GM21529 (cell line): ENCODE data around the gene DPP6.
A peak's percentile ranks its signal among the peaks of the same experiment; 100 is the strongest.

Source experiments
- ATAC-seq: cut with Tn5 transposase; IDR thresholded peaks from one replicate; pipeline ENCODE4 v1.9.1; 2021; ENCODE audit not compliant: unreplicated experiment

Gene DPP6

GRCh38 chr7:154789404-154789803, 737.2 kb downstream of the DPP6 start:
- ATAC-seq, result no peak

- ATAC-seq, result no peak
Observed at GRCh38 chr7:154791611-154792010, 739.4 kb downstream of the DPP6 start.

- ATAC-seq, result no peak
Observed at GRCh38 chr7:154792436-154793055, 740.3 kb downstream of the DPP6 start.

GRCh38 chr7:154794147-154794780, 742.1 kb downstream of the DPP6 start:
- no peak for ATAC-seq

- no peak for ATAC-seq
Observed at GRCh38 chr7:154795014-154795413, 742.8 kb downstream of the DPP6 start.

- ATAC-seq, result no peak
Observed at GRCh38 chr7:154795437-154795836, 743.2 kb downstream of the DPP6 start.

GRCh38 chr7:154804449-154804848, 752.3 kb downstream of the DPP6 start:
- ATAC-seq, result no peak

GRCh38 chr7:154812027-154812426, 759.8 kb downstream of the DPP6 start:
- ATAC-seq, result no peak

GRCh38 chr7:154817224-154817896, 765.2 kb downstream of the DPP6 start:
- no peak for ATAC-seq

- ATAC-seq, result no peak
Observed at GRCh38 chr7:154827007-154827406, 774.8 kb downstream of the DPP6 start.

GRCh38 chr7:154832557-154833138, 780.5 kb downstream of the DPP6 start:
- no peak for ATAC-seq

- no peak for ATAC-seq
Observed at GRCh38 chr7:154836021-154836448, 783.8 kb downstream of the DPP6 start.

GRCh38 chr7:154837087-154837486, 784.9 kb downstream of the DPP6 start:
- ATAC-seq, result no peak

- peak; percentile 95 for ATAC-seq
Observed at GRCh38 chr7:154837622-154838021, 785.4 kb downstream of the DPP6 start.

- no peak for ATAC-seq
Observed at GRCh38 chr7:154840086-154840485, 787.9 kb downstream of the DPP6 start.

GRCh38 chr7:154841731-154842331, 789.6 kb downstream of the DPP6 start:
- no peak for ATAC-seq

GRCh38 chr7:154842591-154842990, 790.4 kb downstream of the DPP6 start:
- ATAC-seq, result no peak

- ATAC-seq, result no peak
Observed at GRCh38 chr7:154843670-154844237, 791.6 kb downstream of the DPP6 start.

GRCh38 chr7:154844499-154844898, 792.3 kb downstream of the DPP6 start:
- no peak for ATAC-seq

- no peak for ATAC-seq
Observed at GRCh38 chr7:154844955-154845354, 792.8 kb downstream of the DPP6 start.

GRCh38 chr7:154848464-154848863, 796.3 kb downstream of the DPP6 start:
- ATAC-seq, result no peak
